ENCODE measurements around the gene DHRS3. TPM values are rescaled to one million over a fixed set of nuclear protein-coding genes. Genes with fewer than 3 reads are reported as not detected.
"Not testable (repeated sequence)": the region's sequence is repeated elsewhere in the genome, so short reads cannot be mapped to it uniquely, and the experiment has no call there.

Gene DHRS3
- total RNA-seq, 1 experiment from 2014 or later = 239 TPM

DNA sequence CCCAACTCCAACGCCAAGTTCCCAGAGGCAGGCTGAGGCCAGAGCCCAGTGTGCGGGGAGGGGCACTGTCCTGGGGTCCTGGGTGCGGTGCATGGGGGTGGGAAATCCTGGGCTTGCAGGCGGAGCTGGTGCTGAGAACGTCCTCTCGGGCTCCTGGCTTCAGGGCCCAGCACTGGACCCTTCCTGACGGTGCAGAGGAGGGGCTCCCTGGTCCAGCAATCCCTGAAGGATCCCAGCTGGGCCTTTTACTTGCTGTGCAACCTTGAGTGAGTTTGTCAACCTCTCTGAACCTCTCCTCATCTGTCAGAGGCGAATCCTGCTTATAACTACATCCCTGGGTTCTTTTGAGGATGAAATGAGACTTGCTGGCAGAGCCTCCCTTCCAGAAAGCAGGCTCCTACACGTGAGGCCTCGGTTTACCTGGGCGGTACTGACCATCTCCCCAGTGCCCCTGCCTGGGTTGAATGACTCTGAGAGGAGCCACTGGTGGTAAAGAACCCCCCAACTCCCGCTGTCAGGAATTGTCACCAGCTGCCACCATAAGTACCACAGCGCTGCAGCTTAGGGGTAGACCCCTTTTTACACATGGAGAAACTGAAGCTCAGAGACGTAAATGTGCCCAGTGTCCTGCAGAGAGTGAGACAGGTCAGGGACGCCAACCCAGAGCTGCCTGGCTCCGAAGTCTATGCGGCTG, 77.3 kb downstream of the DHRS3 start:
- TF ChIP-seq, protein P1, sequence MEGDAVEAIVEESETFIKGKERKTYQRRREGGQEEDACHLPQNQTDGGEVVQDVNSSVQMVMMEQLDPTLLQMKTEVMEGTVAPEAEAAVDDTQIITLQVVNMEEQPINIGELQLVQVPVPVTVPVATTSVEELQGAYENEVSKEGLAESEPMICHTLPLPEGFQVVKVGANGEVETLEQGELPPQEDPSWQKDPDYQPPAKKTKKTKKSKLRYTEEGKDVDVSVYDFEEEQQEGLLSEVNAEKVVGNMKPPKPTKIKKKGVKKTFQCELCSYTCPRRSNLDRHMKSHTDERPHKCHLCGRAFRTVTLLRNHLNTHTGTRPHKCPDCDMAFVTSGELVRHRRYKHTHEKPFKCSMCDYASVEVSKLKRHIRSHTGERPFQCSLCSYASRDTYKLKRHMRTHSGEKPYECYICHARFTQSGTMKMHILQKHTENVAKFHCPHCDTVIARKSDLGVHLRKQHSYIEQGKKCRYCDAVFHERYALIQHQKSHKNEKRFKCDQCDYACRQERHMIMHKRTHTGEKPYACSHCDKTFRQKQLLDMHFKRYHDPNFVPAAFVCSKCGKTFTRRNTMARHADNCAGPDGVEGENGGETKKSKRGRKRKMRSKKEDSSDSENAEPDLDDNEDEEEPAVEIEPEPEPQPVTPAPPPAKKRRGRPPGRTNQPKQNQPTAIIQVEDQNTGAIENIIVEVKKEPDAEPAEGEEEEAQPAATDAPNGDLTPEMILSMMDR (IDR thresholded peaks at IDR 0.05; ENCODE audit: unreplicated experiment) = no peak
- Mint-ChIP-seq H3K36me3 (ENCODE audit: insufficient read depth, unreplicated experiment) (peaks cover 17% of the 10 kb centered on the region), H3K9me3 (ENCODE audit: low read depth, unreplicated experiment) (peaks cover 9% of the 10 kb centered on the region), H3K4me1 (ENCODE audit: low read depth, unreplicated experiment) (peaks cover 47% of the 10 kb centered on the region), H3K27me3 (ENCODE audit: unreplicated experiment) (no peaks in the 10 kb centered on the region), H3K4me3 (ENCODE audit: low read depth, unreplicated experiment) (no peak overlapping the region), H3K27ac (ENCODE audit: unreplicated experiment) (no peak overlapping the region)
- DNase-seq = no peak
- intact Hi-C loops (cut with micrococcal nuclease; ENCODE audit: unreplicated experiment) = loop anchor here (2.0 to 10.0 kb wide), 5 partner anchors 56 to 226 kb away; partner anchors contain the start of gene DHRS3
- CTCF ChIA-PET = interaction anchor here (0.5 kb wide), 1 partner anchor 81 kb away, joined by 4 read pairs; no protein-coding TSS in a partner anchor
- BruUV-seq (replicated peaks) = no TSS peak

DNA sequence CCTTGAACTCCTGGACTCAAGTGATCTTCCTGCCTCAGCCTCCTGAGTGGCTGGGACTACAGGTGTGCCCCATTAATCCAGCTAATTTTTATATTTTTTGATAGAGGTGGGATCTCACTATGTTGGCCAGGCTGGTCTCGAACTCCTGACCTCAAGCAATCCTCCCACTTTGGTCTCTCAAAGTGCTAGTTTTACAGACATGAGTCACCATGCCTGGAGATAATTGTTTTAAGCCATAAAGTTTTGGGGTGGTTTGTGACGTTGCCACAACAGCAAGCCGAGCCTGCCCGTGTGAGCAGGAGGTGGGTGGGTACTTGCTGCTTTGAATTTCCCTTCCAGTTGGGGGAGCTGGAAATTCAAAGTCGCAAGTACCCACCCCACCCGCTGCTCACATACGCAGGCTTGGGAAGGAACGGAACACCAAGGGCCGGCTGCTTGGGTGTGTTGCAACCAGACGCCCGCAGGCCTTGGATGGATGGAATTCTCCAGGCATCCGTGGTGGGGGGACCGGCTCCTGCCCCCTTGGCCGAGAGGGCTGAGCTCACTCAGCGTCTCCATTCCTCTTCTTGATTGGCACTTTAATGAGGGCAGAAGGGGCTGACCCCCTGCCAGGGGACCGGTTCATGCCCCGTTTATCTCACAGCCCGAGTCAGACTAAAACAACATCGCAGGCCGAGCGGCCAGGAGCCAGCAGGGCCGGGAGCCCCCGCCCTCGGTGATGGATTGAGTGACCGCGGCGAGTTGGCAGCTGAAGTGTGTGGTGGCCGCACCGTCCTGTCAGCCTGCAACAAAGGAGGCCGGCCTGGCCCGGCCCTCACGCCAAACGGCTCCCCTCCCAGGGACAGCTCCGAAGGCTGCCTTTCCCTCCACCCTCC, 78.1 kb downstream of the DHRS3 start:
- no TSS peak for BruUV-seq (replicated peaks)
- CTCF ChIA-PET = interaction anchor here (0.5 to 1.0 kb wide), 2 partner anchors 55 to 80 kb away, joined by 4 read pairs; no protein-coding TSS in a partner anchor
- Mint-ChIP-seq H3K4me3 (ENCODE audit: low read depth, unreplicated experiment) (no peak overlapping the region), H3K36me3 (ENCODE audit: insufficient read depth, unreplicated experiment) (peaks cover 14% of the 10 kb centered on the region), H3K9me3 (ENCODE audit: low read depth, unreplicated experiment) (peaks cover 11% of the 10 kb centered on the region), H3K27ac (ENCODE audit: unreplicated experiment) (peak overlapping the region; percentile 15), H3K27me3 (ENCODE audit: unreplicated experiment) (no peaks in the 10 kb centered on the region), H3K4me1 (ENCODE audit: low read depth, unreplicated experiment) (peaks cover 47% of the 10 kb centered on the region)
- intact Hi-C loops (cut with micrococcal nuclease; ENCODE audit: unreplicated experiment) = loop anchor here (2.0 to 10.0 kb wide), 5 partner anchors 57 to 225 kb away; partner anchors contain the start of gene DHRS3
- DNase-seq = peak; percentile 78
- TF ChIP-seq, protein P1 (IDR thresholded peaks at IDR 0.05; ENCODE audit: unreplicated experiment) = no peak

DNA sequence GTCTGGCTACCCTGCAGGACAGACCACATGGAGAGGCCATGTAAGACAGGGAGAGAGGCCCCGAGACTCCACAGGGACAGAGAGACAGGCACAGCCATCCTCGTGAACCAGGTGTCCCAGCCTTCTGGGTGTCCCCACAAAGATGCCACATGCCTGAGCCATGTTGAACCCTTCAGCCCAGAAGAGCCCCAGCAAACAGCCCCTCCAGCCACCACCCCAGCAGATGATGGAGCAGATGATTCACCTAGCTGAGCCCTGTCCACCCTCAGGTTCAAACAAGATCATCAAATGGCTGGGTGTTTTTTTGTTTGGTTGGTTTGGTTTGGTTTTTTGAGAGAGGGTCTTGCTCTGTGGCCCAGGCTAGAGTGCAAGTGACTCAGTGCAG, 78.7 kb downstream of the DHRS3 start:
- intact Hi-C loops (cut with micrococcal nuclease; ENCODE audit: unreplicated experiment) = no loop called here
- TF ChIP-seq, protein P1 (IDR thresholded peaks at IDR 0.05; ENCODE audit: unreplicated experiment) = no peak
- Mint-ChIP-seq H3K9me3 (ENCODE audit: low read depth, unreplicated experiment) (peaks cover 11% of the 10 kb centered on the region), H3K4me1 (ENCODE audit: low read depth, unreplicated experiment) (peaks cover 41% of the 10 kb centered on the region), H3K27ac (ENCODE audit: unreplicated experiment) (peak overlapping the region; percentile 15), H3K27me3 (ENCODE audit: unreplicated experiment) (no peaks in the 10 kb centered on the region), H3K36me3 (ENCODE audit: insufficient read depth, unreplicated experiment) (peaks cover 8% of the 10 kb centered on the region), H3K4me3 (ENCODE audit: low read depth, unreplicated experiment) (no peak overlapping the region)
- CTCF ChIA-PET = interaction anchor here (1.0 kb wide), 1 partner anchor 55 kb away, joined by 4 read pairs; no protein-coding TSS in a partner anchor
- BruUV-seq (replicated peaks) = no TSS peak
- no peak for DNase-seq

DNA sequence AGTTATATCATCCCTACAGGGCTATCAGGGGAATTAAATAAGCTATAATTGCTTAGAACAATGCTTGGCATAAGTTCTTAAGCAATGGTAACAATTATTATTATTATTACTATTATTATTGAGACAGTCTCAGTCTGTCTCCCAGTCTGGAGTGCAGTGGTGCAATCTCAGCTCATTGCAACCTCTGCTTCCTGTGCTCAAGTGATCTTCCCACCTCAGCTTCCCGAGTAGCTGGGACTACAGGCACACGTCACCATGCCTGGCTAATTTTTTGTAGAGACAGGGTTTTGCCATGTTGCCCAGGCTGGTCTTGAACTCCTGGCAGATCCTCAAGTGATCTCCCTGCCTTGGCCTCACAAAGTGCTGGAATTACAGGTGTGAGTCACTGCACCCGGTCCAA, 79.5 kb downstream of the DHRS3 start:
- intact Hi-C loops (cut with micrococcal nuclease; ENCODE audit: unreplicated experiment); H3K27me3 Mint-ChIP-seq (ENCODE audit: unreplicated experiment); H3K4me3 Mint-ChIP-seq (ENCODE audit: low read depth, unreplicated experiment); DNase-seq; H3K36me3 Mint-ChIP-seq (ENCODE audit: insufficient read depth, unreplicated experiment); CTCF ChIA-PET; BruUV-seq (replicated peaks); H3K27ac Mint-ChIP-seq (ENCODE audit: unreplicated experiment): not testable (repeated sequence)
- H3K9me3 Mint-ChIP-seq (ENCODE audit: low read depth, unreplicated experiment) = peaks cover 11% of the 10 kb centered on the region
- H3K4me1 Mint-ChIP-seq (ENCODE audit: low read depth, unreplicated experiment) = peaks cover 39% of the 10 kb centered on the region
